Non-pigmented ciliary epithelial cell (primary cell): ENCODE results near the gene OR51V1.
"Not testable (repeated sequence)": the region's sequence is repeated elsewhere in the genome, so short reads cannot be mapped to it uniquely, and the experiment has no call there.

Source experiments
- DNase-seq: peaks from one replicate; pipeline ENCODE4 v3.0.0-alpha.2; 2010; ENCODE audit warnings: low read depth

The OR51V1 gene

DNA sequence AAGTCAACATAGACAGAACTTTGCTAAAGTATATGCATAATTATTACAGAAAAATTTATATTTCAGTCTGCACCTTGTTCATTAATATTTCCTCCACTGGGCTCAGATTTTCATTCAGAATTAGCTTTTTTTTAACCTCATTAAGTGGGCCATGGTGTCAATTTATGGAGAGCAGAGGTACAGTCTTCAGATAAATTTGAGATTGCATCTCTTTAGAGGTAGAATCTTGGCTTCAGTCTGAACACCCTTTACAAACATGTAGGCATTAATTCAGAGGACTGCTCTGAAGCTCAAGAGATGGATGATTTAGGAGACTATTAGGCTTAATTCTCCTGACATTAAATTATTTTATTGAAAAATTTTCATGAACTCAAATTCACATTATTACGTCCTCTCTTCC is 29.8 kb upstream of the OR51V1 start:
- no peak for DNase-seq

DNA sequence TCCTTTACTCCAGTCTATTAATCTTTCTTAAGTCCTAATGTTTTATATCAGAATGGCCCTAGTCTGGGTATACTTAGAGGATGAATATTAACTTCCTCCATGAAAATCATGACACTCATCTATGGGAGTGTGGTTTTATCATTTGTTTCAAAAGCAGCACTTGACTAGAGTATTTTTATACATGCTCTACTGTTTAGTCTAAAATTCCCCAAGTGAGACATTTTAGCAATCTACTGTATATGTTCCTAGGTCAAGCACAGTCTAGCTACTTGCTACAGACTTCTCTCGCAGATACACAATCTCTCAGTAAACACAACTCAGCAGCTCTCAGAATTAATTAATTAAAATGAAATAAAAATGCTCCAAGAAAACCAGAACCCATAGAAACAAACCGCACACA is 29.3 kb upstream of the OR51V1 start:
- DNase-seq, result no peak

GRCh38 chr11:5229356-5229755 is 28.9 kb upstream of the OR51V1 start:
- DNase-seq, result no peak

DNA sequence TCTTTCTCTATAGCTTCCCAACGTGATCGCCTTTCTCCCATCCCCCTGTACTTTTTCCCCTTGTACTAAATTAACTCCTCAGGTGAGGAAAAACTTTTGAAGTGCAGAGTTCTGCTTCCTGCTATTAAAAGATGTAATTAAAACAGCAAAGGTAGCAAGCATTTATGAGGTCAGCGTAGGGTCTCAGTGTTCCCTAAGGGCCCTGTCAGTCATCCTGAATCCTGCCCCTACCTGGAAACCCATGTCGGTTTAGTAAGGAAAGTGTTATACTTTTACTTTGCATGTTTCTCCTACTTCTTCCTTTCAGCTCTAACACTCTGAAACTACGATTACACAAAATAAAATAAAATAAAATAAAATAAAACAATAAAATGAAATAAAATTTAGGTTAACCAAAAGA is 27.6 kb upstream of the OR51V1 start:
- DNase-seq, result no peak

DNA sequence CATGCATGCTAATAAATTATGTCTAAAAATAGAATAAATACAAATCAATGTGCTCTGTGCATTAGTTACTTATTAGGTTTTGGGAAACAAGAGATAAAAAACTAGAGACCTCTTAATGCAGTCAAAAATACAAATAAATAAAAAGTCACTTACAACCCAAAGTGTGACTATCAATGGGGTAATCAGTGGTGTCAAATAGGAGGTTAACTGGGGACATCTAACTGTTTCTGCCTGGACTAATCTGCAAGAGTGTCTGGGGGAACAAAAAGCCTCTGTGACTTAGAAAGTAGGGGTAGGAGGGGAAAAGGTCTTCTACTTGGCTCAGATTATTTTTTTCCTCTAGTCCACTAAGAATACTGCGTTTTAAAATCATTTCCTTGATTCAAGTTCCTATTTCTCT is 27.2 kb upstream of the OR51V1 start:
- DNase-seq, result no peak

DNA sequence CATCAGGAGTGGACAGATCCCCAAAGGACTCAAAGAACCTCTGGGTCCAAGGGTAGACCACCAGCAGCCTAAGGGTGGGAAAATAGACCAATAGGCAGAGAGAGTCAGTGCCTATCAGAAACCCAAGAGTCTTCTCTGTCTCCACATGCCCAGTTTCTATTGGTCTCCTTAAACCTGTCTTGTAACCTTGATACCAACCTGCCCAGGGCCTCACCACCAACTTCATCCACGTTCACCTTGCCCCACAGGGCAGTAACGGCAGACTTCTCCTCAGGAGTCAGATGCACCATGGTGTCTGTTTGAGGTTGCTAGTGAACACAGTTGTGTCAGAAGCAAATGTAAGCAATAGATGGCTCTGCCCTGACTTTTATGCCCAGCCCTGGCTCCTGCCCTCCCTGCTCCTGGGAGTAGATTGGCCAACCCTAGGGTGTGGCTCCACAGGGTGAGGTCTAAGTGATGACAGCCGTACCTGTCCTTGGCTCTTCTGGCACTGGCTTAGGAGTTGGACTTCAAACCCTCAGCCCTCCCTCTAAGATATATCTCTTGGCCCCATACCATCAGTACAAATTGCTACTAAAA is 26.3 kb upstream of the OR51V1 start, which contains the start of gene HBB:
TSS of gene HBB (minus strand) at position 340 of the 579 bp plus-strand sequence. CDS start at position 290, 50 bp downstream.
- DNase-seq, result no peak

DNA sequence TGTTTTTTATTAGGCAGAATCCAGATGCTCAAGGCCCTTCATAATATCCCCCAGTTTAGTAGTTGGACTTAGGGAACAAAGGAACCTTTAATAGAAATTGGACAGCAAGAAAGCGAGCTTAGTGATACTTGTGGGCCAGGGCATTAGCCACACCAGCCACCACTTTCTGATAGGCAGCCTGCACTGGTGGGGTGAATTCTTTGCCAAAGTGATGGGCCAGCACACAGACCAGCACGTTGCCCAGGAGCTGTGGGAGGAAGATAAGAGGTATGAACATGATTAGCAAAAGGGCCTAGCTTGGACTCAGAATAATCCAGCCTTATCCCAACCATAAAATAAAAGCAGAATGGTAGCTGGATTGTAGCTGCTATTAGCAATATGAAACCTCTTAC is 25.0 kb upstream of the OR51V1 start:
- DNase-seq, result no peak

GRCh38 chr11:5224538-5225479 is 24.3 kb upstream of the OR51V1 start:
- DNase-seq, result no peak

GRCh38 chr11:5223686-5224085 is 23.2 kb upstream of the OR51V1 start:
- no peak for DNase-seq

DNA sequence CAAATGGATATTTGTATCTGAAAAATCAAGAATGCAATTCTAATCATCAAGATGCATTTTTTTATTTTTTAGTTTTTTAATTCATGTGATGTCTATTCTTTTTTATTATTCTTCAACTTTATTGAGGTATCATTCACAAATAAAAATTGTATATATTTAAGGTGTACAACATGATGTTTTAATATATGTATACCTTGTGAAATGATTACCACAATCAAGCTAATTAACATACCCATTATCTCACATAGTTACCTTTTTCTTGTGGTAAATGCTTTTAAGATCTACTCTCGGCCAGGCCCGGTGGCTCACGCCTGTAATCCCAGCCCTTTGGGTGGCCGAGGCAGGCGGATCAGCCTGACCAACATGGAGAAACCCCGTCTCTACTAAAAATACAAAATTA is 22.7 kb upstream of the OR51V1 start:
- no peak for DNase-seq

- no peak for DNase-seq
These were observed 9.9 kb upstream of the OR51V1 start for GRCh38 chr11:5210376-5210885.

- peak; percentile 50 for DNase-seq
These were observed 4.3 kb upstream of the OR51V1 start for GRCh38 chr11:5204787-5205186.

GRCh38 chr11:5203366-5203765 is 2.9 kb upstream of the OR51V1 start:
- DNase-seq, result no peak

GRCh38 chr11:5198285-5198684 is 2.2 kb downstream of the OR51V1 start:
- DNase-seq, result no peak

- peak; percentile 17 for DNase-seq
These were observed 2.9 kb downstream of the OR51V1 start for GRCh38 chr11:5197536-5197935.

GRCh38 chr11:5196731-5197130 is 3.8 kb downstream of the OR51V1 start:
- no peak for DNase-seq

DNA sequence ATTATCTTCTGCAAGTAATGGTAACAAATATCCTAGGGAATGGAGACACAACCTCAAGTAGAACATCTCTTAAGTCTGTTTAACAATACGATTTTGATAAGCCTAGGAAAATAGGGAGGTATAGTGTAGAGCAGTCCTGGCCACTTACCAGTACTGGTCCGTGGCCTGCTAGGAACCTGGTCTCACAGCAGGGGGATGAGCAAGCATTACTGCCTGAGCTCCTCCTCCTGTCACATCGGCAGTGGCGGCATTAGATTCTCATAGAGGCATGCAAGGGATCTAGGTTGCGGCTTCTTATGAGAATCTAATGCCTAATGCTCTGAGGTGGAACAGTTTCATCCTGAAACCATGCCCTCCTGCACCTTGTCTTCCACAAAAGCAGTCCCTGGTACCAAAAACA is 4.4 kb downstream of the OR51V1 start:
- no peak for DNase-seq

GRCh38 chr11:5192738-5193137 is 7.7 kb downstream of the OR51V1 start:
- DNase-seq, result no peak

GRCh38 chr11:5188201-5188600 is 12.3 kb downstream of the OR51V1 start:
- no peak for DNase-seq

DNA sequence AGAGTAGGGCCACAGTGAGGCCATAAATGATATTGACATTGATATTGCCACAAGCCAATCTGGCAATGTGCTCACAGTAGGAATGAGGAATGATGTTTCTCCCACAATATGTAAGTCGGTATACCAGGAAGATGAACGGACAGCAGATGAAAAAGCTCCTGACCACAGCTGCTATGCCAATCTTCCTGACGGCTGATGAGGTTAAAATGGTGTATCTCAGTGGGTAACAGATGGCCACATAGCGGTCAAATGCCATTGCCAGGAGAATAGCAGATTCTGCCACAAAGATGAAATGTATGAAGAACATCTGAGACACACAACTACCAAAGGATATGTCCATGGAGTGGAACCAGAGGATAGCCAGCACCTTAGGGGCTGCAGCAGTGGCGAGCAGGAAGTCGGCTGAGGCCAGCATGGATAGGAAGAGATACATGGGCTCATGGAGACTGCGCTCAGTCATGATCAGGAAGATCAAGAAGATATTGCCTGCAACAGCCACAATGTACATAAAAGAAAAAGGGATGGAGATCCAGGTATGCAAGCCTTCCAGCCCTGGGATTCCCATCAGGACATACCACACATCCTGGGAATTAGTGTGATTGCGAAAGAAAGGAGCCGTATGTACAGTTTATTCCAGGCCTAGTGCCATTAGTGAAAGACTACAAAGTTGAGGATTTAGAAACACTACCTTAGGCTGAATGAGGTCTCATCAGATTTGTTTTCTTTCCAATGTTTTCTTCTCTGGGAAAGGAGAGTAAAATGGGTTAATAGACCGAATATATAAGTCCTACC is 22.2 kb downstream of the OR51V1 start:
- DNase-seq, result no peak

- DNase-seq, result no peak
These were observed 25.5 kb downstream of the OR51V1 start for GRCh38 chr11:5174934-5175333.

DNA sequence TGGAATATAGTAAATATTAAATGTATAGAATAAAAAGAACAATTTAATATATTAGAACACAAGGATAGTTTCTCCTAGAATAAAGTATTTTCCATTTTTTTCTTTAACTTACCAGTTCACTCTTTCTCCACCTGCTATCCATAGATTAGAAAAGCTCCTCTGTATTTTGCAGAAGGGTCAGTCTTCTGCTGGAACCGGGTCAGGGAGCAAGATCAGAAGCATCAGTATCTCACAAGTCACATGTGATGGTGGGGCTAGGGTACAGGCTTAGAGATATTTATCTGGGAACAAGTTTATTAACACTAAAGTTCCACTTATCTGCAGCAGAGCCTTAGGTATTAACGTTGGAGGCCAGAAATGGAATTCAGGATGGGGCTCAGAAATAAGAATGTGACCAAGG is 28.6 kb downstream of the OR51V1 start:
- no peak for DNase-seq

GRCh38 chr11:5165898-5166297 is 34.6 kb downstream of the OR51V1 start:
- not testable (repeated sequence) for DNase-seq
